Muscle layer of duodenum (tissue), 2 donors: Measurements from ENCODE around the gene EPG5.

Experiments
- H3K27ac ChIP-seq: one replicate; pipeline ENCODE4 v1.7.0; 2013; ENCODE audit warnings: mild to moderate bottlenecking, low read length
- H3K27me3 ChIP-seq: one replicate; pipeline ENCODE4 v1.7.0; 2013; ENCODE audit warnings: low read depth, mild to moderate bottlenecking, control low read depth, low read length
- H3K36me3 ChIP-seq, 2 donors: one replicate each; pipeline ENCODE4 v1.7.0; 2013; ENCODE audit warnings: low read length in 2 of 2, control low read depth in 1 of 2, mild to moderate bottlenecking in 1 of 2; ENCODE audit not compliant: insufficient read depth in 2 of 2, control insufficient read depth in 1 of 2
- H3K4me1 ChIP-seq, 2 donors: one replicate each; pipeline ENCODE4 v1.7.0; 2013; ENCODE audit warnings: low read length in 2 of 2, mild to moderate bottlenecking in 2 of 2, control low read depth in 1 of 2, moderate library complexity in 1 of 2; ENCODE audit not compliant: insufficient read depth in 2 of 2, control insufficient read depth in 1 of 2
- H3K4me3 ChIP-seq, 2 donors: one replicate each; pipeline ENCODE4 v1.7.0; 2013; ENCODE audit warnings: low read length in 2 of 2, low read depth in 1 of 2, mild to moderate bottlenecking in 1 of 2
- H3K9me3 ChIP-seq, 2 donors: one replicate each; pipeline ENCODE4 v1.7.0; 2013; ENCODE audit warnings: low read length in 2 of 2, control low read depth in 1 of 2, mild to moderate bottlenecking in 1 of 2; ENCODE audit not compliant: control insufficient read depth in 1 of 2
- donor health status: healthy.

The EPG5 gene

DNA sequence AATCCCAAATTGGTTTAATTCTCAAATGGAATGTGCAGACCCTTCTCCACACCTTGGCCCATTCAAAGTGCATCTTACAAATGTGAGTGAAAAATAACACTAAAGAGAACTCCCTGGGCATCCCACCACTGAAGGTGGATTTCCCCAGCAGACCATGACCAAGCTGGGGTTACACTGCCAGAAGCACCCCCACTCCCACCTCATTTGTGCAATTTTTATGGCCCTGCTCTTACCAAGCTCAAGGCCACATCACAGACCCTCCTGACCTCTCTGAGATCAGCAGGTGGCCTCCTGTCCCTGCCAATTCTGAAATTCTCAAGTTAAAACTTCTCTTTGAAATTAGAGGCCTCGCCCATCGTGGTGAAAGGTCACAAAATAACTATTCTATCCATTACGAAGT, 120.0 kb downstream of the EPG5 start:
- no peak overlapping the region for H3K4me3 ChIP-seq
- peaks cover 13 to 15% of the 10 kb centered on the region in 2 donors for H3K36me3 ChIP-seq
- no peaks in the 10 kb centered on the region for H3K27me3 ChIP-seq
- no peaks in the 10 kb centered on the region for H3K9me3 ChIP-seq
- peaks cover 0 to 8% of the 10 kb centered on the region in 2 donors for H3K4me1 ChIP-seq
- H3K27ac ChIP-seq: no peak overlapping the region

GRCh38 chr18:45845410-45845809, 121.7 kb downstream of the EPG5 start:
- Histone ChIP-seq H3K4me1 (no peaks in the 10 kb centered on the region), H3K27me3 (no peaks in the 10 kb centered on the region), H3K9me3 (no peaks in the 10 kb centered on the region), H3K36me3 (peaks cover 6 to 9% of the 10 kb centered on the region in 2 donors), H3K27ac (no peak overlapping the region), H3K4me3 (no peak overlapping the region)

DNA sequence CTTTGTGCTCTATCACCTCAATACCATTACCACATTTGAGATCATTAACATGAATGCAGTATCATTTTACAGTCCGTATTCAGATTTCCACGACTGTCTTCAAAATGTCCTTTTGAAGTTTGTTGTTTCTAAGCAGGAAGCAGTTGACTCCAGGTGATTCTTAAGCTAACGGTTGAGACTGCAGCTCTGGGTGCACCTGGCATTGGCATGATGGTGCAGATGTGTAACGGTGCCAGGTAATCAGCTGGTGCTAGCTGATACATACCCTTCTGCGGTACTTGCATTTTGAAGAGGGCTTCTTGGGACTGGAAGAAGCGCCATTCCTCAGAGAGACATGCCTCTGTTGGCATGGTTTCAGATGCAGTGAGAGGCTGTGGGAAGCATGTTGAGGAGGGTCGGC, 122.2 kb downstream of the EPG5 start:
- Histone ChIP-seq H3K4me1 (no peaks in the 10 kb centered on the region), H3K4me3 (no peak overlapping the region), H3K27ac (no peak overlapping the region), H3K9me3 (no peaks in the 10 kb centered on the region), H3K27me3 (no peaks in the 10 kb centered on the region), H3K36me3 (peaks cover 5 to 6% of the 10 kb centered on the region in 2 donors)

GRCh38 chr18:45843019-45843418, 124.1 kb downstream of the EPG5 start:
- Histone ChIP-seq H3K9me3 (no peaks in the 10 kb centered on the region), H3K27me3 (peaks cover 12% of the 10 kb centered on the region), H3K4me1 (peaks cover 3 to 11% of the 10 kb centered on the region in 2 donors), H3K4me3 (no peak overlapping the region), H3K36me3 (no peaks in the 10 kb centered on the region), H3K27ac (no peak overlapping the region)

- peaks cover 3 to 22% of the 10 kb centered on the region in 2 donors for H3K4me1 ChIP-seq
Observed at GRCh38 chr18:45841765-45842442, 125.2 kb downstream of the EPG5 start.

GRCh38 chr18:45841060-45841764, 125.9 kb downstream of the EPG5 start:
- no peak overlapping the region for H3K4me3 ChIP-seq
- no peak overlapping the region for H3K27ac ChIP-seq
- no peaks in the 10 kb centered on the region for H3K9me3 ChIP-seq
- H3K4me1 ChIP-seq: peaks cover 3 to 24% of the 10 kb centered on the region in 2 donors
- no peaks in the 10 kb centered on the region for H3K36me3 ChIP-seq
- H3K27me3 ChIP-seq: peaks cover 20% of the 10 kb centered on the region

More at GRCh38 chr18:45841765-45842442, 125.2 kb downstream of the EPG5 start:
- no peak overlapping the region for H3K4me3 ChIP-seq
- H3K27ac ChIP-seq: no peak overlapping the region
- H3K9me3 ChIP-seq: no peaks in the 10 kb centered on the region
- H3K36me3 ChIP-seq: no peaks in the 10 kb centered on the region
- H3K27me3 ChIP-seq: peaks cover 16% of the 10 kb centered on the region

DNA sequence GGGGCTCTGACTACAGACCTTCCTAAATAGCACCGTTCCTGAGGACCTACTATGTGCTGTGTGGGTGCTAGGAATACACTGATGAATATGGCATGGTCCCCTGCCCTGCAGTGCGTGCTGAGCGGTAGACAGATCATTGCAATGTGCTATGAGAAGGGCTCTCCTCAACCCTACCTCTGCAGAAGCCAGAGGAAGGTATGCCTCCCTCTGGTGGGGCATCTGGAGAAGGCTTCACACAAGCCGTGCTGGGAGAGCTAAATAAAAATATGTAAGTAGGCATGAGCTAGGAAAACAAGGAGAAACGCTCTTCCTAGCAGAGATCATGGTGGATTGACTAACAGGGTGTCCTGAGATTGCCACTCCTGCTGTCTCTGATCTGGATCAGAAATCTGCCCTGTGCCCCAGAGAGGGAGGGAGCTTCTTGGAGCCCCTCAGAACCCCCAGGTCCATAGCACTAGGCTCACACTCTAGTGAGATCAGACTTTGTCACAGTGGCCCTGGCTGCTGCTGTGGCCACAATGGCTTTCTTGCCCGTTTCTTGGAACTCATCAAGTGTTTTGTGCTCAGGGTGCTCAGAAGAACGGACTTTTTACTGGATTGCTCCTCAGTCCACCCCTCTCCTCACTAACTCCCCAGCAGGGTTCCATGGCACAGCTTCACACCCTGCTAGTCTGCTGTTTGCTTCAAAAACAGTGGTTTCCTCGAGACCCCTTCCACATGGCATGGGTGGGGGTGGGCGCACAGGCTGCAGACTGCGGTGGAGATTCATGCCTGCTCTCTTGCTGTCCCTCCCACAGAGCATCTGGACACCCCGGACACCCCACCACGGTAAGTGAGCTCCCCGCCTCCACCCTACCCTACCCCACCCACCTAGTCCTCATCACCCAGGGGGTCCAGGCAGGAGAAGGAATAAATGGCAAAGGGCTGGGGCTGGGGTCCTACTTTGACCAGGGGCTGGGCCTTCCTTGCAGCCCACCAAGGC, 127.4 kb downstream of the EPG5 start:
- Histone ChIP-seq H3K9me3 (no peaks in the 10 kb centered on the region), H3K4me3 (no peak overlapping the region), H3K27ac (no peak overlapping the region), H3K27me3 (peaks cover 20% of the 10 kb centered on the region), H3K4me1 (peaks cover 7 to 24% of the 10 kb centered on the region in 2 donors), H3K36me3 (no peaks in the 10 kb centered on the region)

DNA sequence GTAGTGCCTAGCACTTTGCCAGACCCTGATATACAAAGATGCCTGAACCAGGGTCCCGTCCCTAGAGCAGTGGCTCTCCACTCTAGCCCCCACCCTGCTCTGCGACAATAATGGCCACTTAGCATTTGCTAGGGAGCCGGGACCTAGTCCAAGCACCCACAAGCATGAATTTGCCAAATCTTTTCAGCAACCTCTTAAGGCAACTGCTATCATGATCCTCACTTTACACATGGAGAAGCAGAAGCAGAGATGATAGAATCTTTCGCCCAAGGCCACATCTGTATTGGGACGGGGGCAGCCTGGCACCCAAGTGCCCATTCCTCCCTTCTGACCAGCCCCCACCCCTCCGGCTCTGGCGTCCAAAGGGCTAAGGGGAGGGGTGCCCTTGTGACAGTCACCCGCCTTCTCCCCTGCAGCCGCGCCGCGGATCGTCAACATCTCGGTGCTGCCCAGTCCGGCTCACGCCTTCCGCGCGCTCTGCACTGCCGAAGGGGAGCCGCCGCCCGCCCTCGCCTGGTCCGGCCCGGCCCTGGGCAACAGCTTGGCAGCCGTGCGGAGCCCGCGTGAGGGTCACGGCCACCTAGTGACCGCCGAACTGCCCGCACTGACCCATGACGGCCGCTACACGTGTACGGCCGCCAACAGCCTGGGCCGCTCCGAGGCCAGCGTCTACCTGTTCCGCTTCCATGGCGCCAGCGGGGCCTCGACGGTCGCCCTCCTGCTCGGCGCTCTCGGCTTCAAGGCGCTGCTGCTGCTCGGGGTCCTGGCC, 128.6 kb downstream of the EPG5 start:
- Histone ChIP-seq H3K27ac (no peak overlapping the region), H3K27me3 (peaks cover 20% of the 10 kb centered on the region), H3K36me3 (no peaks in the 10 kb centered on the region), H3K4me1 (peaks cover 7 to 24% of the 10 kb centered on the region in 2 donors), H3K4me3 (peak overlapping the region; percentile 33 to 58), H3K9me3 (no peaks in the 10 kb centered on the region)

DNA sequence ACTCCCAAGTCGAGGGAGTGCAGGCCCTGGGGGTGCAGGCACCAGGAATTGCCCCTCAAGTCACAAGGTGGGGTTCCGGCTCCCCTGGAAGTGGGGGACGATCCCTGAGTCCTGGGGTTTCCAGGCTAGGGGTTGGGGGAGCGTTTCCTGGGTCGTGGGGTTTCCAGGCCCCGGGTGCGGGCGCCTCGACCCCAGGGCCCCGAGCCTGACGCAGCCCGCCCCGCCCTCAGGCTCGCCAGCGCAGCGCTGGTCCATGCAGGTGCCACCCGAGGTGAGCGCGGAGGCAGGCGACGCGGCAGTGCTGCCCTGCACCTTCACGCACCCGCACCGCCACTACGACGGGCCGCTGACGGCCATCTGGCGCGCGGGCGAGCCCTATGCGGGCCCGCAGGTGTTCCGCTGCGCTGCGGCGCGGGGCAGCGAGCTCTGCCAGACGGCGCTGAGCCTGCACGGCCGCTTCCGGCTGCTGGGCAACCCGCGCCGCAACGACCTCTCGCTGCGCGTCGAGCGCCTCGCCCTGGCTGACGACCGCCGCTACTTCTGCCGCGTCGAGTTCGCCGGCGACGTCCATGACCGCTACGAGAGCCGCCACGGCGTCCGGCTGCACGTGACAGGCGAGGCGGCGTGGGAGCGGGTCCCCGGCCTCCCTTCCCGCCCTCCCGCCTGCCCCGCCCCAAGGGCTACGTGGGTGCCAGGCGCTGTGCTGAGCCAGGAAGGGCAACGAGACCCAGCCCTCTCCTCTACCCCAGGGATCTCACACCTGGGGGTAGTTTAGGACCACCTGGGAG, 129.7 kb downstream of the EPG5 start:
- Histone ChIP-seq H3K9me3 (no peaks in the 10 kb centered on the region), H3K4me3 (peak overlapping the region; percentile 33 to 58), H3K36me3 (no peaks in the 10 kb centered on the region), H3K27ac (peak overlapping the region; percentile 82), H3K4me1 (peaks cover 7 to 24% of the 10 kb centered on the region in 2 donors), H3K27me3 (peaks cover 20% of the 10 kb centered on the region)
